ENCODE data around the gene AHCY.

AHCY gene

DNA sequence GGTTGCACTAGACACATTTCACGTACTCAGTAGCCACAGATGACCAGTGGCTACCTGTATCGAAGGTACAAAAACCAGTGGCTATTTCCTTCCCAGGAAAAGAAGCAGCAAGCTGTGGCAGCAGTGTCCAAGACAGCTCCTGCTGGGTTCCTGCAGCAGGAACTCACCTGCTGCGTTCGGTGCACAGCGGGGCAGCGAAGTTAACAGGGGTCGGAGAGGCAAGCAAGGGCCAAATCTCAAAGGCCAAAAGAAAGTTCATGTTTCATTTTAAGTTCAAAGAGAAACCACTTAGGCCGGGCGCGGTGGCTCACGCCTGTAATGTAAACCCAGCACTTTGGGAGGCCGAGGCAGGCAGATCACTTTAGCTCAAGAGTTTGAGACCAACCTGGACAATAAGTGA, 35.0 kb downstream of the AHCY start:
- TF ChIP-seq, protein P1, sequence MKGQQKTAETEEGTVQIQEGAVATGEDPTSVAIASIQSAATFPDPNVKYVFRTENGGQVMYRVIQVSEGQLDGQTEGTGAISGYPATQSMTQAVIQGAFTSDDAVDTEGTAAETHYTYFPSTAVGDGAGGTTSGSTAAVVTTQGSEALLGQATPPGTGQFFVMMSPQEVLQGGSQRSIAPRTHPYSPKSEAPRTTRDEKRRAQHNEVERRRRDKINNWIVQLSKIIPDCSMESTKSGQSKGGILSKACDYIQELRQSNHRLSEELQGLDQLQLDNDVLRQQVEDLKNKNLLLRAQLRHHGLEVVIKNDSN (IDR thresholded peaks at IDR 0.05): no peak
- TF ChIP-seq TCF12 (IDR thresholded peaks at IDR 0.05; ENCODE audit: low read depth) (no peak), TEAD4 (IDR thresholded peaks at IDR 0.05) (no peak), CREB1 (IDR thresholded peaks at IDR 0.05; ENCODE audit: low read depth) (no peak), NFIC (IDR thresholded peaks at IDR 0.05) (no peak), FOXM1 (IDR thresholded peaks at IDR 0.05; ENCODE audit: borderline replicate concordance, low read depth) (no peak), RAD21 (IDR thresholded peaks at IDR 0.05; ENCODE audit: low read depth) (no peak), YY1 (IDR thresholded peaks at IDR 0.05; ENCODE audit: low read depth) (no peak), TAF1 (IDR thresholded peaks at IDR 0.05; ENCODE audit: low read depth) (no peak), CEBPB (IDR thresholded peaks at IDR 0.05) (no peak), ZBTB7A (IDR thresholded peaks at IDR 0.05; ENCODE audit: low read depth) (no peak)
- TF ChIP-seq, protein P2, sequence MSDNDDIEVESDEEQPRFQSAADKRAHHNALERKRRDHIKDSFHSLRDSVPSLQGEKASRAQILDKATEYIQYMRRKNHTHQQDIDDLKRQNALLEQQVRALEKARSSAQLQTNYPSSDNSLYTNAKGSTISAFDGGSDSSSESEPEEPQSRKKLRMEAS (IDR thresholded peaks at IDR 0.05): no peak
- TF ChIP-seq, protein P3, sequence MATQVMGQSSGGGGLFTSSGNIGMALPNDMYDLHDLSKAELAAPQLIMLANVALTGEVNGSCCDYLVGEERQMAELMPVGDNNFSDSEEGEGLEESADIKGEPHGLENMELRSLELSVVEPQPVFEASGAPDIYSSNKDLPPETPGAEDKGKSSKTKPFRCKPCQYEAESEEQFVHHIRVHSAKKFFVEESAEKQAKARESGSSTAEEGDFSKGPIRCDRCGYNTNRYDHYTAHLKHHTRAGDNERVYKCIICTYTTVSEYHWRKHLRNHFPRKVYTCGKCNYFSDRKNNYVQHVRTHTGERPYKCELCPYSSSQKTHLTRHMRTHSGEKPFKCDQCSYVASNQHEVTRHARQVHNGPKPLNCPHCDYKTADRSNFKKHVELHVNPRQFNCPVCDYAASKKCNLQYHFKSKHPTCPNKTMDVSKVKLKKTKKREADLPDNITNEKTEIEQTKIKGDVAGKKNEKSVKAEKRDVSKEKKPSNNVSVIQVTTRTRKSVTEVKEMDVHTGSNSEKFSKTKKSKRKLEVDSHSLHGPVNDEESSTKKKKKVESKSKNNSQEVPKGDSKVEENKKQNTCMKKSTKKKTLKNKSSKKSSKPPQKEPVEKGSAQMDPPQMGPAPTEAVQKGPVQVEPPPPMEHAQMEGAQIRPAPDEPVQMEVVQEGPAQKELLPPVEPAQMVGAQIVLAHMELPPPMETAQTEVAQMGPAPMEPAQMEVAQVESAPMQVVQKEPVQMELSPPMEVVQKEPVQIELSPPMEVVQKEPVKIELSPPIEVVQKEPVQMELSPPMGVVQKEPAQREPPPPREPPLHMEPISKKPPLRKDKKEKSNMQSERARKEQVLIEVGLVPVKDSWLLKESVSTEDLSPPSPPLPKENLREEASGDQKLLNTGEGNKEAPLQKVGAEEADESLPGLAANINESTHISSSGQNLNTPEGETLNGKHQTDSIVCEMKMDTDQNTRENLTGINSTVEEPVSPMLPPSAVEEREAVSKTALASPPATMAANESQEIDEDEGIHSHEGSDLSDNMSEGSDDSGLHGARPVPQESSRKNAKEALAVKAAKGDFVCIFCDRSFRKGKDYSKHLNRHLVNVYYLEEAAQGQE (IDR thresholded peaks at IDR 0.05; ENCODE audit: low read depth): no peak

DNA sequence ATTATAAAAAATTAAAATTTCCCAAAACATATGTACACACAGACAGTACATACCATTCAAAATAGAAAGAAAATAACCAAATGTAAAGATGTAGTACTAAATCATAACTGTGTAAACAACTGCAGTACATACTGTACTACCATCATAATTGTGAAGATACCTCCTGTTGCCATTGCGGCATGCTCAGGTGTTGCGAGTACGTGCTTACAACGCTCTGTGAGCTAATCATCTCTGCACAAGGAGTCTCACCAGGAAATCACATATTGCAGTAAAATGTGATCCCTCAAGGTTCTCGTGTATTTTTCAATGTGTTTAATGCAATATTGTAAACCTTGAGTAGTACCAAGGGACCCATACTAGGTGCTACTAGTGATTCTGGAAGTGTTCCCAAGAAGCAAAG, 39.0 kb downstream of the AHCY start:
- TF ChIP-seq YY1 (IDR thresholded peaks at IDR 0.05; ENCODE audit: low read depth): no peak
- no peak for TF ChIP-seq RAD21 (IDR thresholded peaks at IDR 0.05; ENCODE audit: low read depth)
- TF ChIP-seq, protein P1 (IDR thresholded peaks at IDR 0.05): no peak
- TF ChIP-seq EGR1 (IDR thresholded peaks at IDR 0.05): no peak
- no peak for TF ChIP-seq TAF1 (IDR thresholded peaks at IDR 0.05; ENCODE audit: low read depth)
- no peak for TF ChIP-seq TEAD4 (IDR thresholded peaks at IDR 0.05)
- no peak for TF ChIP-seq CREB1 (IDR thresholded peaks at IDR 0.05; ENCODE audit: low read depth)
- TF ChIP-seq CEBPB (IDR thresholded peaks at IDR 0.05): no peak
- no peak for TF ChIP-seq TCF12 (IDR thresholded peaks at IDR 0.05; ENCODE audit: low read depth)
- TF ChIP-seq FOXM1 (IDR thresholded peaks at IDR 0.05; ENCODE audit: borderline replicate concordance, low read depth): no peak
- TF ChIP-seq, protein P2 (IDR thresholded peaks at IDR 0.05): no peak
- TF ChIP-seq NFIC (IDR thresholded peaks at IDR 0.05): no peak
- TF ChIP-seq, protein P3 (IDR thresholded peaks at IDR 0.05; ENCODE audit: low read depth): no peak
- no peak for TF ChIP-seq ZBTB7A (IDR thresholded peaks at IDR 0.05; ENCODE audit: low read depth)
- TF ChIP-seq EP300 (IDR thresholded peaks at IDR 0.05; ENCODE audit: borderline replicate concordance): no peak

DNA sequence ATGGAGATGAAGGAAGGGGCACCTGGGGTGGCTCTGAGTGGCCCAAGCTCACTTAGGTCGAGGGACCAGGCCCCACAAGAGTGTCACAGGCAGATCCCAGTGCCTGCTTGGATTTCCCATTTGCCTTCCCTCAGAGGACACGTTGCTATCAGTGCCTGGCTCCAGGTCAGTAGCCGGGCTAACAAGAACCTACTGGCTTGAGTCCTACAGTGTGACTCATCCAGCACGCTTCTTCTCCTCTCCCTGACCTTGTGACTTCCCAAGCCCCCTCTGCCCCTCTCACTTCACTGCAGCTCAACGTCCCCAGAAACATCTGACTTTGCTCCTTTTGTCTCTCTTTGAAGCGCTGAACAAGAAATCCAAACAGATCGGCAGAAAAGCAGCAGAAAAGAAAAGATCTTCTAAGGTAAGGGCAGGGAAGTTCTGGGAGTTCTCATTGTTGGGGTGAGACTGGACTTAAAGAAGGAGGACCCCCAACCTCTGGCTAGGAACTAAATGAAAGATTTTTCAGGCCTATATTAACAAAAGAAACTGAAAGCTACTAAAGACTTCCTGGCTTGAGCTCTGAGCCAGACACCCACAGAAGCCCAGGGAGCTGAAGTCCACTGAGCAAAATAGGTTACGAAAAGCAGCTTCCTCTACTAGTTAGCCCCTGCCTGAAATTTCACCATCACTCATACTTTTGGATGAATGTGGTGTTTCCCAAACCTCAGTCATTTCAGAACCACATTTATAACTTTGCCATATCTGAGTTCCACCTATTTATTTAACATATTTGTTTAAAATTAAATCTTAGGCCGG, 40.5 kb downstream of the AHCY start:
- no peak for TF ChIP-seq EGR1 (IDR thresholded peaks at IDR 0.05)
- TF ChIP-seq YY1 (IDR thresholded peaks at IDR 0.05; ENCODE audit: low read depth): no peak
- no peak for TF ChIP-seq TEAD4 (IDR thresholded peaks at IDR 0.05)

DNA sequence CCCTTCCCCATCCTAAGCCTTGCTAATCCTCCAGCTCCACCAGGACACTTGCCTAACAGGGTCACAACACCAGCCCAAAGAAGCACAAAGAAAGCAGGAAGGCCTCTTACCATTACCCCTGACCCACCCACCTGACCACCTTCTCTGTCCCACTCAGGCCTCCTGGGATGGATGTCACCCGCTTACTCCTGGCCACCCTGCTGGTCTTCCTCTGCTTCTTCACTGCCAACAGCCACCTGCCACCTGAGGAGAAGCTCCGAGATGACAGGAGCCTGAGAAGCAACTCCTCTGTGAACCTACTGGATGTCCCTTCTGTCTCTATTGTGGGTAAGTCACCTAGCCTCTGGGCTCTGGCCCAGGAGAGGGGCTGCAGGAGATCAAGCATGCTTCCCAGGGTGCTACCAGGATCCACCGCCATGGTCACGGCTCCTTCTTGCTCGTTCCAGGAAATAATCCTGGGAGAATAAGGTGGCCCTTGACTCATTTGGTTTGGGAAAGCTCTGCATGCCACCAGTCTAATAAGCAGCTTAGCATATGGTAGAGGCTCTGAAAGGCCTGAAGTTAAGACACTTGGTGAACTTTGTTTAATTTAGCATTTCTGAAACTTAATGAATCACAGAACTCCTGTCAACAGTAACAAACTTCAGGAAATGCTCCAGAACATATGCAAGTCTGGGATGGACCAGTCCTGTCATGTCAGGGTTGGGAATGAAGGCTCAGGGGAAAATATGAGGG, 42.8 kb downstream of the AHCY start:
- TF ChIP-seq, protein P1 (IDR thresholded peaks at IDR 0.05): no peak
- TF ChIP-seq TCF12 (IDR thresholded peaks at IDR 0.05; ENCODE audit: low read depth): no peak
- TF ChIP-seq CEBPB (IDR thresholded peaks at IDR 0.05): no peak
- TF ChIP-seq EGR1 (IDR thresholded peaks at IDR 0.05): no peak
- TF ChIP-seq, protein P3 (IDR thresholded peaks at IDR 0.05; ENCODE audit: low read depth): no peak
- TF ChIP-seq NFIC (IDR thresholded peaks at IDR 0.05): no peak
- no peak for TF ChIP-seq CREB1 (IDR thresholded peaks at IDR 0.05; ENCODE audit: low read depth)
- no peak for TF ChIP-seq EP300 (IDR thresholded peaks at IDR 0.05; ENCODE audit: borderline replicate concordance)
- TF ChIP-seq YY1 (IDR thresholded peaks at IDR 0.05; ENCODE audit: low read depth): no peak
- no peak for TF ChIP-seq FOXM1 (IDR thresholded peaks at IDR 0.05; ENCODE audit: borderline replicate concordance, low read depth)
- no peak for TF ChIP-seq TAF1 (IDR thresholded peaks at IDR 0.05; ENCODE audit: low read depth)
- TF ChIP-seq RAD21 (IDR thresholded peaks at IDR 0.05; ENCODE audit: low read depth): no peak
- TF ChIP-seq, protein P2 (IDR thresholded peaks at IDR 0.05): no peak

Data from Ishikawa (cell line).